IMR-90 (cell line): ENCODE results near the gene PLP1. TPM values are rescaled to one million over a fixed set of nuclear protein-coding genes. Genes with fewer than 3 reads are reported as not detected.

Experiments used
- ATAC-seq: fragments of 200-7000 bp; cut with Tn5 transposase; 2 replicates; pipeline ENCODE4 v1.9.1; 2020; ENCODE audit warnings: low read depth, mild to moderate bottlenecking, moderate library complexity
- BruUV-seq: library from RNA; stranded (reverse); fragments of 400-500 nt; replicated peaks from 2 replicates; lab custom pipeline; 2021; lab: Mats Ljungman, UMichigan
- CTCF ChIA-PET: fragments of 300-600 bp; formaldehyde crosslinking; extraction: SDS; loops from one replicate; lab custom pipeline; 2021; ENCODE audit warnings: antibody characterized with exemption; lab: Yijun Ruan, JAX
- POLR2A ChIA-PET: fragments of 300-600 bp; sonication (Branson Sonifier 250); formaldehyde crosslinking; loops from one replicate; lab custom pipeline; 2022; ENCODE audit warnings: antibody characterized with exemption; ENCODE audit not compliant: unreplicated experiment; lab: Charles Lee
- DNase-seq: peaks from one replicate; pipeline ENCODE4 v3.0.0; 2013
- H2AFZ ChIP-seq: replicated peaks from 2 replicates; pipeline ENCODE3; 2013; ENCODE audit warnings: low read length, mild to moderate bottlenecking; ENCODE audit not compliant: poor library complexity
- H2AK5ac ChIP-seq: 2 replicates; pipeline ENCODE4 v1.6.1; 2013; ENCODE audit warnings: low read depth, low read length, inconsistent platforms
- H2AK9ac ChIP-seq: replicated peaks from 2 replicates; pipeline ENCODE3; 2013; ENCODE audit warnings: mild to moderate bottlenecking, low read depth, low read length, moderate library complexity; ENCODE audit not compliant: poor library complexity
- H2BK120ac ChIP-seq: 2 replicates; pipeline ENCODE4 v1.6.1; 2013; ENCODE audit warnings: low read depth, low read length, inconsistent platforms
- H2BK15ac ChIP-seq: 3 replicates; pipeline ENCODE4 v1.6.1; 2013; ENCODE audit warnings: low read depth, low read length, inconsistent platforms
- H2BK20ac ChIP-seq: 2 replicates; pipeline ENCODE4 v1.6.1; 2013; ENCODE audit warnings: low read depth, mild to moderate bottlenecking, inconsistent platforms, low read length, moderate library complexity
- H2BK5ac ChIP-seq: 2 replicates; pipeline ENCODE4 v1.6.1; 2013; ENCODE audit warnings: mild to moderate bottlenecking, low read depth, low read length, inconsistent platforms; ENCODE audit not compliant: poor library complexity, severe bottlenecking
- H3K14ac ChIP-seq: replicated peaks from 2 replicates; pipeline ENCODE4 v1.6.1; 2013; ENCODE audit warnings: low read depth, low read length, inconsistent platforms
- H3K18ac ChIP-seq: 2 replicates; pipeline ENCODE4 v1.6.1; 2013; ENCODE audit warnings: low read depth, low read length, control low read depth
- H3K23ac ChIP-seq: 2 replicates; pipeline ENCODE4 v1.6.1; 2013; ENCODE audit warnings: low read depth, low read length, inconsistent platforms
- H3K27ac ChIP-seq: 2 replicates; pipeline ENCODE4 v1.5.1; 2013; ENCODE audit warnings: mild to moderate bottlenecking, control low read depth, low read length; ENCODE audit not compliant: insufficient read depth
- H3K27me3 ChIP-seq: 2 replicates; pipeline ENCODE4 v1.6.1; 2013; ENCODE audit warnings: low read length; ENCODE audit not compliant: control insufficient read depth, insufficient read depth
- H3K36me3 ChIP-seq: 2 replicates; pipeline ENCODE4 v1.6.1; 2013; ENCODE audit warnings: low read length, mixed read lengths; ENCODE audit not compliant: control insufficient read depth, insufficient read depth
- H3K4ac ChIP-seq: 2 replicates; pipeline ENCODE4 v1.6.1; 2013; ENCODE audit warnings: low read depth, low read length, inconsistent platforms
- H3K4me1 ChIP-seq: 2 replicates; pipeline ENCODE4 v1.6.1; 2013; ENCODE audit warnings: low read length, mixed read lengths; ENCODE audit not compliant: control insufficient read depth, insufficient read depth
- H3K4me2 ChIP-seq: 2 replicates; pipeline ENCODE4 v1.6.1; 2013; ENCODE audit warnings: low read depth, mild to moderate bottlenecking, control low read depth, low read length, moderate library complexity
- H3K4me3 ChIP-seq: 2 replicates; pipeline ENCODE4 v1.5.1; 2013; ENCODE audit warnings: low read depth, mild to moderate bottlenecking, control low read depth, low read length, moderate library complexity; ENCODE audit not compliant: insufficient read depth
- H3K56ac ChIP-seq: 2 replicates; pipeline ENCODE4 v1.6.1; 2013; ENCODE audit warnings: low read length, inconsistent platforms; ENCODE audit not compliant: insufficient read depth; ENCODE audit errors: extremely low read depth
- H3K79me1 ChIP-seq, 2 experiments: 2 replicates each; pipeline ENCODE4 v1.6.1; 2013; ENCODE audit warnings: low read length in 2 of 2, inconsistent platforms in 1 of 2, low read depth in 1 of 2
- H3K9ac ChIP-seq: 2 replicates; pipeline ENCODE4 v1.6.1; 2013; ENCODE audit warnings: low read depth, low read length, control low read depth
- H3K9me1 ChIP-seq: 2 replicates; pipeline ENCODE4 v1.6.1; 2013; ENCODE audit warnings: low read length, inconsistent platforms; ENCODE audit not compliant: insufficient read depth
- H3K9me3 ChIP-seq: 2 replicates; pipeline ENCODE4 v1.6.1; 2013; ENCODE audit warnings: low read length; ENCODE audit not compliant: control insufficient read depth, insufficient read depth
- H4K20me1 ChIP-seq: 2 replicates; pipeline ENCODE4 v1.6.1; 2013; ENCODE audit warnings: low read length, inconsistent platforms; ENCODE audit not compliant: insufficient read depth
- H4K5ac ChIP-seq: 2 replicates; pipeline ENCODE4 v1.6.1; 2013; ENCODE audit warnings: mild to moderate bottlenecking, low read depth, low read length, control low read depth
- H4K8ac ChIP-seq, 2 experiments: 2 replicates each; pipeline ENCODE4 v1.6.1; 2013; ENCODE audit warnings: low read depth in 2 of 2, low read length in 2 of 2, control low read depth in 1 of 2, inconsistent platforms in 1 of 2
- H4K91ac ChIP-seq: 2 replicates; pipeline ENCODE4 v1.6.1; 2013; ENCODE audit warnings: low read depth, low read length, inconsistent platforms; ENCODE audit not compliant: insufficient read depth
- BHLHE40 ChIP-seq: fragments of 150-350 bp; IDR thresholded peaks from 2 replicates; pipeline ENCODE4 v1.6.1; 2016; ENCODE audit warnings: mild to moderate bottlenecking, low read depth, low read length
- CEBPB ChIP-seq: IDR thresholded peaks from 2 replicates; pipeline ENCODE4 v1.6.1; 2012; ENCODE audit warnings: low read depth, low read length, improper control_type of control experiment
- CHD1 ChIP-seq: IDR thresholded peaks from 2 replicates; pipeline ENCODE4 v1.6.1; 2012; ENCODE audit warnings: low read depth, low read length, improper control_type of control experiment
- FOS ChIP-seq: fragments of 150-350 bp; IDR thresholded peaks from 2 replicates; pipeline ENCODE4 v1.6.1; 2016; ENCODE audit warnings: low read depth, low read length
- MAFK ChIP-seq: IDR thresholded peaks from 2 replicates; pipeline ENCODE4 v1.6.1; 2012; ENCODE audit warnings: low read depth, low read length, improper control_type of control experiment
- MXI1 ChIP-seq: IDR thresholded peaks from 2 replicates; pipeline ENCODE4 v1.6.1; 2012; ENCODE audit warnings: low read depth, mild to moderate bottlenecking, low read length, moderate library complexity, borderline replicate concordance
- NFE2L2 ChIP-seq: fragments of 150-350 bp; IDR thresholded peaks from 2 replicates; pipeline ENCODE4 v1.6.1; 2016; ENCODE audit warnings: low read depth, mild to moderate bottlenecking, low read length
- RAD21 ChIP-seq: IDR thresholded peaks from 2 replicates; pipeline ENCODE4 v1.6.1; 2012; ENCODE audit warnings: low read length, improper control_type of control experiment
- RFX5 ChIP-seq: IDR thresholded peaks from 2 replicates; pipeline ENCODE4 v1.8.0; 2012; ENCODE audit warnings: low read depth, mild to moderate bottlenecking, low read length, moderate library complexity
- WGBS, 2 experiments: methylation state at CpG; one replicate each; pipeline versions ENCODE4 v1.1.5 to v1.1.7; 2013; ENCODE audit warnings: missing lambda C conversion rate in 2 of 2; ENCODE audit not compliant: insufficient read length in 1 of 2; ENCODE audit errors: extremely low coverage in 2 of 2; 5-methylcytosine and 5-hydroxymethylcytosine counted together
- dilution Hi-C: fragments of 300-500 bp; cut with HindIII; formaldehyde crosslinking; loops from one replicate; pipeline ENCODE4 v1.14.3; 2018; ENCODE audit warnings: low sequenced_read_pairs; ENCODE audit not compliant: unreplicated experiment
- in situ Hi-C: fragments of 300-500 bp; cut with MboI; formaldehyde crosslinking; loops from 3 replicates; pipeline ENCODE4 v1.14.3; 2019; ENCODE audit warnings: low sequenced_read_pairs, inconsistent platforms, mixed read lengths
- intact Hi-C: fragments of 100-400 bp; cut with micrococcal nuclease; formaldehyde crosslinking; loops from 2 replicates; pipeline ENCODE4 v1.10.0; 2022
- polyA plus RNA-seq, 3 experiments: library from polyadenylated mRNA; depleted of rRNA; stranded (reverse); fragments of >200 nt; gene quantifications; 2 replicates each; pipeline ENCODE4 v1.2.3, GENCODE V29; 2012; ENCODE audit warnings: low replicate concordance in 1 of 3
- total RNA-seq: library from RNA; depleted of rRNA; stranded (reverse); fragments of >200 nt; gene quantifications from 2 replicates; pipeline ENCODE4 v1.2.3, GENCODE V29; 2012

The PLP1 gene
- total and polyA plus RNA-seq, 2 of the 4 experiments (the other 2 are of a cell fraction), result 0.18 to 0.62 TPM

GRCh38 chrX:103747163-103747562 is 29.5 kb upstream of the PLP1 start:
- no TSS peak for BruUV-seq
- POLR2A ChIA-PET, result no interaction called here
- ATAC-seq, result no peak

More at GRCh38 chrX:103747163-103747562, 29.5 kb upstream of the PLP1 start:
- Histone ChIP-seq H3K4me3 (no peak overlapping the region), H2BK15ac (no peak overlapping the region), H3K18ac (no peak overlapping the region), H4K20me1 (no peaks in the 10 kb centered on the region), H3K79me1 (no peaks in the 10 kb centered on the region), H3K23ac (no peak overlapping the region), H3K9ac (no peak overlapping the region), H2BK120ac (no peak overlapping the region), H3K9me1 (no peaks in the 10 kb centered on the region), H3K27ac (no peak overlapping the region), H4K8ac (no peak overlapping the region), H3K4ac (no peak overlapping the region), H4K5ac (no peak overlapping the region), H3K27me3 (peaks cover 20% of the 10 kb centered on the region), H3K9me3 (no peaks in the 10 kb centered on the region), H2BK20ac (no peak overlapping the region), H3K36me3 (no peaks in the 10 kb centered on the region), H2AK9ac (no peak overlapping the region), H2BK5ac (no peak overlapping the region), H3K4me2 (no peak overlapping the region), H3K56ac (no peak overlapping the region), H2AFZ (no peak overlapping the region), H3K14ac (no peak overlapping the region), H3K4me1 (no peaks in the 10 kb centered on the region), H4K91ac (no peak overlapping the region), H2AK5ac (no peak overlapping the region)
- intact Hi-C loops (no loop called here), in situ Hi-C loops (no loop called here), dilution Hi-C loops (no loop called here)
- DNase-seq, result no peak
- CTCF ChIA-PET, result no interaction called here
- WGBS, 2 experiments, result no CpG with 5 or more reads among the region's 2 CpGs
- no peak for TF ChIP-seq RAD21
- no peak for TF ChIP-seq MXI1
- TF ChIP-seq CEBPB, result no peak
- no peak for TF ChIP-seq FOS
- no peak for TF ChIP-seq RFX5
- TF ChIP-seq NFE2L2, result no peak
- TF ChIP-seq MAFK, result no peak
- TF ChIP-seq CHD1, result no peak
- no peak for TF ChIP-seq BHLHE40
